ENCODE measurements around the gene SNRK.

SNRK gene

GRCh38 chr3:43273416-43273815, 12.9 kb upstream of the SNRK start:
- DNase-seq (ENCODE audit: low read depth in 2 of 2) = no peak

GRCh38 chr3:43279082-43279481, 7.3 kb upstream of the SNRK start:
- DNase-seq (ENCODE audit: low read depth in 2 of 2) = no peak

GRCh38 chr3:43279532-43279931, 6.8 kb upstream of the SNRK start:
- no peak for DNase-seq (ENCODE audit: low read depth in 2 of 2)

- no peak for DNase-seq (ENCODE audit: low read depth in 2 of 2)
Measured at GRCh38 chr3:43281020-43281419, 5.3 kb upstream of the SNRK start.

GRCh38 chr3:43284171-43284570, 2.2 kb upstream of the SNRK start:
- no peak for DNase-seq (ENCODE audit: low read depth in 2 of 2)

- no peak for DNase-seq (ENCODE audit: low read depth in 2 of 2)
Measured at GRCh38 chr3:43285644-43286043, 696 bp upstream of the SNRK start.

GRCh38 chr3:43286841-43287499, 630 bp downstream of the SNRK start:
- no peak for DNase-seq (ENCODE audit: low read depth in 2 of 2)

GRCh38 chr3:43287500-43287873, 1.1 kb downstream of the SNRK start:
- DNase-seq (ENCODE audit: low read depth in 2 of 2) = no peak

GRCh38 chr3:43288366-43288765, 2.0 kb downstream of the SNRK start:
- DNase-seq (ENCODE audit: low read depth in 2 of 2) = no peak

GRCh38 chr3:43288850-43289249, 2.5 kb downstream of the SNRK start:
- no peak for DNase-seq (ENCODE audit: low read depth in 2 of 2)

GRCh38 chr3:43289401-43289800, 3.1 kb downstream of the SNRK start:
- no peak for DNase-seq (ENCODE audit: low read depth in 2 of 2)

- DNase-seq (ENCODE audit: low read depth in 2 of 2) = no peak
Measured at GRCh38 chr3:43289841-43290470, 3.6 kb downstream of the SNRK start.

GRCh38 chr3:43290956-43291355, 4.6 kb downstream of the SNRK start:
- DNase-seq (ENCODE audit: low read depth in 2 of 2) = no peak

- DNase-seq (ENCODE audit: low read depth in 2 of 2) = no peak
Measured at GRCh38 chr3:43291546-43291945, 5.2 kb downstream of the SNRK start.

GRCh38 chr3:43294975-43295374, 8.6 kb downstream of the SNRK start:
- DNase-seq (ENCODE audit: low read depth in 2 of 2) = no peak

- peak; percentile 32 to 46 for DNase-seq (ENCODE audit: low read depth in 2 of 2)
Measured at GRCh38 chr3:43296565-43296964, 10.2 kb downstream of the SNRK start.

GRCh38 chr3:43298292-43298691, 12.0 kb downstream of the SNRK start:
- DNase-seq (ENCODE audit: low read depth in 2 of 2) = no peak

- no peak for DNase-seq (ENCODE audit: low read depth in 2 of 2)
Measured at GRCh38 chr3:43298761-43299160, 12.4 kb downstream of the SNRK start.

- no peak for DNase-seq (ENCODE audit: low read depth in 2 of 2)
Measured at GRCh38 chr3:43302116-43302880, 16.0 kb downstream of the SNRK start.

GRCh38 chr3:43304126-43304525, 17.8 kb downstream of the SNRK start:
- DNase-seq (ENCODE audit: low read depth in 2 of 2) = no peak

- DNase-seq (ENCODE audit: low read depth in 2 of 2) = no peak
Measured at GRCh38 chr3:43307226-43307625, 20.9 kb downstream of the SNRK start.

GRCh38 chr3:43307649-43308048, 21.3 kb downstream of the SNRK start:
- DNase-seq (ENCODE audit: low read depth in 2 of 2) = no peak

All from stimulated activated CD8-positive, alpha-beta memory T cell treated with anti-CD3 and anti-CD28 coated beads, Interleukin-15, amount 100 ng/mL, for 4 hours (primary cell).